Mesendoderm (in vitro differentiated cells): ENCODE results near the gene SPOCK1.
"Not testable (repeated sequence)": the region's sequence is repeated elsewhere in the genome, so short reads cannot be mapped to it uniquely, and the experiment has no call there.

Experiments used
- DNase-seq: peaks from one replicate; pipeline ENCODE4 v3.0.0; 2013
- H2AK5ac ChIP-seq: 2 replicates; pipeline ENCODE4 v1.6.1; 2013; ENCODE audit warnings: low read length, inconsistent platforms
- H2BK120ac ChIP-seq: 2 replicates; pipeline ENCODE4 v1.6.1; 2013; ENCODE audit warnings: low read depth, mild to moderate bottlenecking, low read length, moderate library complexity, mixed read lengths
- H2BK15ac ChIP-seq: replicated peaks from 2 replicates; pipeline ENCODE4 v1.6.1; 2013; ENCODE audit warnings: low read depth, mild to moderate bottlenecking, moderate library complexity
- H2BK5ac ChIP-seq: 2 replicates; pipeline ENCODE4 v1.6.1; 2013; ENCODE audit warnings: low read length, inconsistent platforms
- H3K18ac ChIP-seq: 2 replicates; pipeline ENCODE4 v1.6.1; 2013; ENCODE audit warnings: mild to moderate bottlenecking, low read length, mixed read lengths
- H3K23ac ChIP-seq: one replicate; pipeline ENCODE4 v1.6.1; 2013; ENCODE audit warnings: low read length
- H3K27ac ChIP-seq: 2 replicates; pipeline ENCODE4 v1.5.1; 2013; ENCODE audit warnings: low read depth, mild to moderate bottlenecking, inconsistent platforms, low read length, moderate library complexity
- H3K27me3 ChIP-seq: 2 replicates; pipeline ENCODE4 v1.6.1; 2013; ENCODE audit warnings: low read length, control low read depth, mild to moderate bottlenecking, inconsistent platforms; ENCODE audit not compliant: insufficient read depth, poor library complexity
- H3K36me3 ChIP-seq: 2 replicates; pipeline ENCODE4 v1.6.1; 2013; ENCODE audit warnings: low read length, inconsistent platforms; ENCODE audit not compliant: control insufficient read depth, insufficient read depth
- H3K4ac ChIP-seq: one replicate; pipeline ENCODE4 v1.6.1; 2013; ENCODE audit warnings: low read depth, mild to moderate bottlenecking, low read length, moderate library complexity
- H3K4me1 ChIP-seq: 2 replicates; pipeline ENCODE4 v1.6.1; 2013; ENCODE audit warnings: low read depth, low read length, inconsistent platforms; ENCODE audit not compliant: control insufficient read depth
- H3K4me2 ChIP-seq: 2 replicates; pipeline ENCODE4 v1.6.1; 2013; ENCODE audit warnings: low read length
- H3K4me3 ChIP-seq: 2 replicates; pipeline ENCODE4 v1.5.1; 2013; ENCODE audit warnings: mild to moderate bottlenecking, low read length
- H3K56ac ChIP-seq: one replicate; pipeline ENCODE4 v1.6.1; 2013; ENCODE audit warnings: low read length
- H3K79me1 ChIP-seq: 2 replicates; pipeline ENCODE4 v1.6.1; 2013; ENCODE audit warnings: low read length, inconsistent platforms
- H3K79me2 ChIP-seq: 2 replicates; pipeline ENCODE4 v1.6.1; 2013; ENCODE audit warnings: mild to moderate bottlenecking, low read length; ENCODE audit not compliant: control insufficient read depth, insufficient read depth
- H3K9ac ChIP-seq: 2 replicates; pipeline ENCODE4 v1.6.1; 2013; ENCODE audit warnings: low read length, inconsistent platforms
- H4K5ac ChIP-seq: one replicate; pipeline ENCODE4 v1.6.1; 2013; ENCODE audit warnings: low read length
- H4K8ac ChIP-seq: one replicate; pipeline ENCODE4 v1.6.1; 2013; ENCODE audit warnings: low read depth, mild to moderate bottlenecking, control low read depth, low read length, moderate library complexity
- WGBS: extraction: QIAGEN DNeasy Blood & Tissue Kit; methylation state at CpG from one replicate; pipeline ENCODE4 v1.1.7; 2013; ENCODE audit warnings: low lambda C conversion rate, missing lambda C conversion rate; ENCODE audit not compliant: insufficient coverage; ENCODE audit errors: extremely low coverage; 5-methylcytosine and 5-hydroxymethylcytosine counted together

The SPOCK1 gene

DNA sequence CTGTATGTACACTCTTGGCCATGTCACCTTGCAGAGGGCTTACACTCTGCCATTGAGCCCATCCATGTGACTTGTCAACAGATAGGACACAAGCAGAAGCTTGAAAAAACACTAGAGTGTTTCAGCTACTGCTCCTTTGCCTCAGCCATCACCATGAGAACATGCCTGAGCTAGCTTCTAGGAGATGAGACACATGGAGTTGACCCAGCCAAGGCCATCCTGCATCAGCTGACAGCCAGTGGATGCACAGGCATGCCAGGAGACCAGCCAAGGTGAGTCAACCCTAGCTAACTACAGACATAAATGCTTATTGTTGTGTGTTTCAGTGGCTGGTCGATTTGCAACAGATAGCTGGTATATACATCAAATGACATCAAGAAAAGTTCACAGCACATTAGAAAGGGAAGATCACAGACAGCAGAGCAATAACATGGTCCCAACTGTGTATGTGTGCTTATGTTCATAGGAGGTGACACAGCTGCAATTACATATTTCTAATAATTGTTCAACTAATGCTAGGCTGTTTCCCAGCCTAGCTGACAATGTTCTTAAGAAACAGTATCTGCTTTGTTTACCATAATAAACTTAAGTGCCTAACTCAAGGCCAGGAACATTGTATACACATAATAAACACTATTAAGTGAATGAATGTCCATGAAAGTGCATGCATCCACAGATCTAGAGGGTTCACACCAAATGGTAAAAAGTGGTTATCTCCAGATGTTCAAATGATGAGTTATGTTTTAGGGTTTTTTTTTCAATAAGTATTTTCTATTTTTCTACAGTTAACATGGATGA is 105.7 kb downstream of the SPOCK1 start:
- H3K79me2 ChIP-seq: no peaks in the 10 kb centered on the region
- no peak overlapping the region for H3K4me3 ChIP-seq
- no peak overlapping the region for H4K8ac ChIP-seq
- no peak for DNase-seq
- no peak overlapping the region for H3K4ac ChIP-seq
- no peak overlapping the region for H3K23ac ChIP-seq
- no peak overlapping the region for H3K18ac ChIP-seq
- no peak overlapping the region for H3K27ac ChIP-seq
- H2BK5ac ChIP-seq: no peak overlapping the region
- H2BK15ac ChIP-seq: no peak overlapping the region
- H2BK120ac ChIP-seq: no peak overlapping the region
- H3K4me2 ChIP-seq: no peak overlapping the region
- no peaks in the 10 kb centered on the region for H3K4me1 ChIP-seq
- no peaks in the 10 kb centered on the region for H3K27me3 ChIP-seq
- no peak overlapping the region for H2AK5ac ChIP-seq
- WGBS: no CpG with 5 or more reads among the region's 1 CpG
- no peaks in the 10 kb centered on the region for H3K36me3 ChIP-seq
- no peak overlapping the region for H3K56ac ChIP-seq
- H3K9ac ChIP-seq: no peak overlapping the region
- H3K79me1 ChIP-seq: no peaks in the 10 kb centered on the region
- H4K5ac ChIP-seq: no peak overlapping the region

DNA sequence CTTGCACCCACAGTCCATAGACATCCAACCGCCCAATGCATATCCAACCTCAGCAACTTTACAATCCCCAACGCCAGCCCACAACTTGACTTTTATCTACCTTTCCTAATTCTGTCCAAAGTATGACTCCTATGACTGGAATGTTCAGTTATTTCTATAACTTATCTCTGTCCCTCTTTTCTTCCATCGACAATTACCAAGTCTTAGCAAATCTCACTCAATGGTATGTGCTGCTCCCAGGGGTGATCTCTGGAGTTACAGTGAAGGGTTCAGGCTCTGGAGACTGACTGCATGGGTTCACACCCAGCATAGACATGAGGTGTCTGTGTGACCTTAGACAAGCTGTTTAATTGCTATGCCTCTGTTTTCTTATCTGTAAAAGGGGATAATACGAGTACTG is 106.9 kb downstream of the SPOCK1 start:
- DNase-seq: no peak
- H2BK120ac ChIP-seq: no peak overlapping the region
- no peak overlapping the region for H3K4me3 ChIP-seq
- H2AK5ac ChIP-seq: no peak overlapping the region
- H4K8ac ChIP-seq: no peak overlapping the region
- H2BK15ac ChIP-seq: no peak overlapping the region
- H3K9ac ChIP-seq: no peak overlapping the region
- no peak overlapping the region for H3K18ac ChIP-seq
- no peak overlapping the region for H3K56ac ChIP-seq
- H3K23ac ChIP-seq: no peak overlapping the region
- H3K36me3 ChIP-seq: no peaks in the 10 kb centered on the region
- no peak overlapping the region for H4K5ac ChIP-seq
- no CpG with 5 or more reads among the region's 4 CpGs for WGBS
- H2BK5ac ChIP-seq: no peak overlapping the region
- no peak overlapping the region for H3K27ac ChIP-seq
- no peaks in the 10 kb centered on the region for H3K4me1 ChIP-seq
- H3K4ac ChIP-seq: no peak overlapping the region
- H3K79me1 ChIP-seq: no peaks in the 10 kb centered on the region
- H3K4me2 ChIP-seq: no peak overlapping the region
- H3K27me3 ChIP-seq: no peaks in the 10 kb centered on the region
- no peaks in the 10 kb centered on the region for H3K79me2 ChIP-seq

DNA sequence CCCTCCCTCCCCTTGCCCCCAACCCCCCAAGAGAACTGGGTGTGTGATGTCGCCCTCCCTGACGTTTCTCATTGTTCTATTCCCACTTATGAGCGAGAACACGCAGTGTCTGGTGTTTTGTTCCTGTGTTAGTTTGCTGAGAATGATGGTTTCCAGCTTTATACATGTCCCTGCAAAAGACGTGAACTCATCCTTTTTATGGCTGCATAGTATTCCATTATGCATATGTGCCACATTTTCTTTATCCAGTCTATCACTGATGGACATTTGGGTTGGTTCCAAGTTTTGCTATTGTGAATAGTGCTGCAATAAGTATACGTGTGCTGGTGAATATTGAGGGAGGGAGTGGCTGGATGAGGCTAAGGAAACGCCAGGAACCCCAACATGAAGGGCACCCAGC is 108.1 kb downstream of the SPOCK1 start:
- not testable (repeated sequence) for H2AK5ac ChIP-seq, H3K79me1 ChIP-seq, H3K4me3 ChIP-seq, DNase-seq, H3K56ac ChIP-seq, H3K18ac ChIP-seq, H4K5ac ChIP-seq, H3K36me3 ChIP-seq, H3K27ac ChIP-seq, H4K8ac ChIP-seq, H3K23ac ChIP-seq, H3K4me1 ChIP-seq, H2BK5ac ChIP-seq, H2BK15ac ChIP-seq, H3K27me3 ChIP-seq, H3K4ac ChIP-seq, H3K9ac ChIP-seq, H3K79me2 ChIP-seq, H2BK120ac ChIP-seq, H3K4me2 ChIP-seq
- no CpG with 5 or more reads among the region's 7 CpGs for WGBS

DNA sequence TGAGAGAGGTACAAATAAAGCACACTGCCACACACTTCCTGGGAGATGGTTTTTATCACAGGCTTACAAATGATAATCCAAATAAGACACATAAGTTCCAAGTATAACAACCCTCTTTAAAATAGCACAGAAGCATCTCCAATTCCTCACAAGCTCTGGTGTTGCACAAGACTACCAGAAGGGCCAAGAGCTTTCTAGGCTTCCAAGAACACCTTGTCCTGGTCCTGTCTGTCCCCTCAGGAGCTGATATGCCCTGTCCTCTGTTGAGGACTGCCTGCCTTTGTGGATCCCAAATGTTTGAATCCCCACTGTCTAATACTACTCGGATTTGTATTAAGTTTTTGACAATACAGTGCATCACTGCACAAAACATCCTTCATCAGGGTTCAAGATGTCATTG is 110.1 kb downstream of the SPOCK1 start:
- Histone ChIP-seq H4K5ac (no peak overlapping the region), H3K36me3 (no peaks in the 10 kb centered on the region), H3K4me1 (no peaks in the 10 kb centered on the region), H2BK120ac (no peak overlapping the region), H3K4me3 (no peak overlapping the region), H3K4me2 (no peak overlapping the region), H3K79me1 (no peaks in the 10 kb centered on the region), H2AK5ac (no peak overlapping the region), H3K18ac (no peak overlapping the region), H3K4ac (no peak overlapping the region), H3K56ac (no peak overlapping the region), H3K27me3 (no peaks in the 10 kb centered on the region), H4K8ac (no peak overlapping the region), H3K9ac (no peak overlapping the region), H2BK15ac (no peak overlapping the region), H3K27ac (no peak overlapping the region), H2BK5ac (no peak overlapping the region), H3K79me2 (no peaks in the 10 kb centered on the region), H3K23ac (no peak overlapping the region)
- no CpG with 5 or more reads among the region's 1 CpG for WGBS
- DNase-seq: no peak

DNA sequence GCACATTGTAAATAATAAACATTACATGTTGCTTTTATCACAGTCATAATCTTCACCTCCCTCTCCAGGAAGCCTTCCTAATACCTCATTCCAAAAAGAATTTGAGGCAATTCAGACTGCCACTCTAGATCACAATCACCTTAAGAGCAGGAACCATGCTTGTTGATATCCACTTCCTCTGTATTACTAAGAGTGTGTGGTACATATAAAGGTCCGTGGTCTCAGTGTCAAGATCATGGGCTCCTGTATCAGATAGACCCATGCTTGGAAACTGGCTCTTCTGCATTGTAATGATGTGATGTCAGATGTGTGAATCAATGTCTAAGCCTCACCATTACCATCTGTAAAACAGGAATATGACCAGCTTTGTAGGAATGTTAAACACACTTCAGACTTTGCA is 114.1 kb downstream of the SPOCK1 start:
- no peaks in the 10 kb centered on the region for H3K36me3 ChIP-seq
- no peak overlapping the region for H3K9ac ChIP-seq
- H3K4me2 ChIP-seq: no peak overlapping the region
- no peak overlapping the region for H2BK15ac ChIP-seq
- no peak overlapping the region for H4K8ac ChIP-seq
- no peaks in the 10 kb centered on the region for H3K4me1 ChIP-seq
- no peaks in the 10 kb centered on the region for H3K79me2 ChIP-seq
- no peak overlapping the region for H3K23ac ChIP-seq
- H3K18ac ChIP-seq: no peak overlapping the region
- no peaks in the 10 kb centered on the region for H3K79me1 ChIP-seq
- no peak overlapping the region for H3K27ac ChIP-seq
- H2BK120ac ChIP-seq: no peak overlapping the region
- H2BK5ac ChIP-seq: no peak overlapping the region
- no peak overlapping the region for H3K4ac ChIP-seq
- H3K56ac ChIP-seq: no peak overlapping the region
- no peaks in the 10 kb centered on the region for H3K27me3 ChIP-seq
- H4K5ac ChIP-seq: no peak overlapping the region
- H3K4me3 ChIP-seq: no peak overlapping the region
- no peak for DNase-seq
- no CpG with 5 or more reads among the region's 1 CpG for WGBS
- no peak overlapping the region for H2AK5ac ChIP-seq

DNA sequence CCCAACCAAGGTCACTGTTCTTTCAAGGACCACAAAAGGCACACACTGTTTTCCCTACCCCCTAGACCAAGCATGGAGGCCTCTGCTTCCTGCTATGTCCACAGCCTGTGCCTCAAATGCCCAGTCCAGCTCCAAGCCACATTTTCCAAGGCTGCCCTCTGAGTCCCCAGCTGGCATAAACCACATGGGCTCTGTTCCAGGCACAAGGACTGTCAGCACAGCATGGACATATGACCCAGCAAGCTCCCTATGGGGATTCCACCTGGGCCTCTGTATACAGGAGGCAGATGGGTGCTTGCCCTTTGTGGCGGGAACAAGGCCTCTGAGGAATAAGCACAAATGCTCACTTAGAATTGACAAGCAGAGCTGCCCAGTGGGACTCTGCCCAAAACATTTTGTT is 115.2 kb downstream of the SPOCK1 start:
- WGBS: no CpG with 5 or more reads among the region's 1 CpG
- H2BK120ac ChIP-seq: no peak overlapping the region
- no peak overlapping the region for H3K4me3 ChIP-seq
- H3K18ac ChIP-seq: no peak overlapping the region
- no peak overlapping the region for H3K56ac ChIP-seq
- no peak overlapping the region for H3K27ac ChIP-seq
- no peaks in the 10 kb centered on the region for H3K36me3 ChIP-seq
- no peak overlapping the region for H3K23ac ChIP-seq
- H2AK5ac ChIP-seq: no peak overlapping the region
- no peaks in the 10 kb centered on the region for H3K79me2 ChIP-seq
- no peaks in the 10 kb centered on the region for H3K79me1 ChIP-seq
- DNase-seq: no peak
- no peaks in the 10 kb centered on the region for H3K27me3 ChIP-seq
- no peak overlapping the region for H3K4ac ChIP-seq
- H4K8ac ChIP-seq: no peak overlapping the region
- H3K9ac ChIP-seq: no peak overlapping the region
- H2BK15ac ChIP-seq: no peak overlapping the region
- H3K4me2 ChIP-seq: no peak overlapping the region
- no peak overlapping the region for H2BK5ac ChIP-seq
- H3K4me1 ChIP-seq: no peaks in the 10 kb centered on the region
- H4K5ac ChIP-seq: no peak overlapping the region
